H9 (cell line): ENCODE measurements around the gene EDARADD. TPM values are rescaled to one million over a fixed set of nuclear protein-coding genes. Genes with fewer than 3 reads are reported as not detected.

Experiments used
- DNase-seq: peaks from one replicate; pipeline ENCODE4 v3.0.0-alpha.2; 2017
- H2AFZ ChIP-seq: one replicate; pipeline ENCODE4 v1.6.1; 2013; ENCODE audit warnings: mild to moderate bottlenecking, low read length, control low read depth, moderate library complexity
- H2AK5ac ChIP-seq: 2 replicates; pipeline ENCODE4 v1.6.1; 2013; ENCODE audit warnings: low read length, control low read depth, mixed read lengths; ENCODE audit not compliant: insufficient read length
- H2BK120ac ChIP-seq: one replicate; pipeline ENCODE4 v1.6.1; 2013; ENCODE audit warnings: low read depth, mild to moderate bottlenecking, low read length, control low read depth, inconsistent platforms; ENCODE audit not compliant: poor library complexity, severe bottlenecking
- H2BK12ac ChIP-seq: 2 replicates; pipeline ENCODE4 v1.6.1; 2013; ENCODE audit warnings: low read length, control low read depth, mixed read lengths, low read depth; ENCODE audit not compliant: insufficient read length
- H2BK15ac ChIP-seq: 2 replicates; pipeline ENCODE4 v1.6.1; 2013; ENCODE audit warnings: low read depth, low read length, control low read depth
- H2BK20ac ChIP-seq: one replicate; pipeline ENCODE4 v1.6.1; 2013; ENCODE audit warnings: low read depth, mild to moderate bottlenecking, low read length, control low read depth, inconsistent platforms; ENCODE audit not compliant: poor library complexity, severe bottlenecking
- H2BK5ac ChIP-seq: 2 replicates; pipeline ENCODE4 v1.6.1; 2013; ENCODE audit warnings: low read length, control low read depth, mixed read lengths; ENCODE audit not compliant: insufficient read length
- H3K14ac ChIP-seq: 2 replicates; pipeline ENCODE4 v1.6.1; 2013; ENCODE audit warnings: low read length, control low read depth; ENCODE audit not compliant: insufficient read depth
- H3K18ac ChIP-seq: 2 replicates; pipeline ENCODE4 v1.6.1; 2013; ENCODE audit warnings: low read depth, mild to moderate bottlenecking, mixed read lengths, low read length, control low read depth; ENCODE audit not compliant: insufficient read length
- H3K23ac ChIP-seq: 2 replicates; pipeline ENCODE4 v1.6.1; 2013; ENCODE audit warnings: low read length, control low read depth, mixed read lengths, low read depth; ENCODE audit not compliant: insufficient read length
- H3K23me2 ChIP-seq: 2 replicates; pipeline ENCODE4 v1.6.1; 2013; ENCODE audit warnings: low read depth, mild to moderate bottlenecking, mixed read lengths, low read length, control low read depth; ENCODE audit not compliant: insufficient read length, poor library complexity, severe bottlenecking
- H3K27ac ChIP-seq: 2 replicates; pipeline ENCODE4 v1.5.1; 2013; ENCODE audit warnings: low read length, control low read depth, mixed read lengths, low read depth; ENCODE audit not compliant: insufficient read length
- H3K27me3 ChIP-seq: 2 replicates; pipeline ENCODE4 v1.6.1; 2013; ENCODE audit warnings: low read length, control low read depth, inconsistent platforms; ENCODE audit not compliant: insufficient read depth
- H3K4ac ChIP-seq: 2 replicates; pipeline ENCODE4 v1.6.1; 2013; ENCODE audit warnings: low read depth, mild to moderate bottlenecking, control low read depth, inconsistent platforms, low read length, moderate library complexity
- H3K4me1 ChIP-seq: 2 replicates; pipeline ENCODE4 v1.6.1; 2013; ENCODE audit warnings: low read length, control low read depth, inconsistent platforms; ENCODE audit not compliant: insufficient read depth
- H3K4me2 ChIP-seq: 2 replicates; pipeline ENCODE4 v1.6.1; 2013; ENCODE audit warnings: low read length, control low read depth, mixed read lengths; ENCODE audit not compliant: insufficient read length, insufficient read depth
- H3K56ac ChIP-seq: 2 replicates; pipeline ENCODE4 v1.6.1; 2013; ENCODE audit warnings: low read depth, mild to moderate bottlenecking, mixed read lengths, low read length, control low read depth; ENCODE audit not compliant: insufficient read length
- H3K79me1 ChIP-seq: 2 replicates; pipeline ENCODE4 v1.6.1; 2013; ENCODE audit warnings: low read depth, mild to moderate bottlenecking, moderate library complexity, low read length, control low read depth, inconsistent platforms; ENCODE audit not compliant: insufficient read depth, poor library complexity, severe bottlenecking
- H3K79me2 ChIP-seq: 2 replicates; pipeline ENCODE4 v1.6.1; 2013; ENCODE audit warnings: low read length, control low read depth, inconsistent platforms; ENCODE audit not compliant: insufficient read depth
- H3K9ac ChIP-seq: 2 replicates; pipeline ENCODE4 v1.6.1; 2013; ENCODE audit warnings: low read length, control low read depth, mixed read lengths; ENCODE audit not compliant: insufficient read length; ENCODE audit errors: extremely low read depth
- H3K9me3 ChIP-seq: one replicate; pipeline ENCODE4 v1.6.1; 2013; ENCODE audit warnings: low read depth, low read length, inconsistent platforms; ENCODE audit not compliant: control insufficient read depth
- H3T11ph ChIP-seq: one replicate; pipeline ENCODE4 v1.6.1; 2013; ENCODE audit warnings: mild to moderate bottlenecking, low read length, control low read depth, inconsistent platforms
- H4K20me1 ChIP-seq: one replicate; pipeline ENCODE4 v1.6.1; 2013; ENCODE audit not compliant: control insufficient read depth, insufficient read length, insufficient read depth
- H4K5ac ChIP-seq: 2 replicates; pipeline ENCODE4 v1.6.1; 2013; ENCODE audit warnings: low read depth, mild to moderate bottlenecking, mixed read lengths, low read length, control low read depth; ENCODE audit not compliant: insufficient read length
- H4K8ac ChIP-seq: replicated peaks from 2 replicates; pipeline ENCODE4 v1.6.1; 2013; ENCODE audit warnings: low read length, control low read depth, mixed read lengths, low read depth; ENCODE audit not compliant: insufficient read length
- H4K91ac ChIP-seq: 2 replicates; pipeline ENCODE4 v1.6.1; 2013; ENCODE audit warnings: low read depth, mild to moderate bottlenecking, moderate library complexity, mixed read lengths, low read length, control low read depth; ENCODE audit not compliant: insufficient read length
- H3K27ac Mint-ChIP-seq, 3 experiments: 2 replicates in 2 of 3; 3 replicates in 1 of 3; pipeline ENCODE4 v1.8.0; 2020 to 2021; ENCODE audit warnings: mixed read lengths in 3 of 3, mild to moderate bottlenecking in 1 of 3, moderate library complexity in 1 of 3
- H3K27me3 Mint-ChIP-seq: 2 replicates; pipeline ENCODE4 v1.8.0; 2021; ENCODE audit warnings: low read depth, mild to moderate bottlenecking, moderate library complexity, mixed read lengths
- H3K36me3 Mint-ChIP-seq, 3 experiments: 2 replicates in 2 of 3; 3 replicates in 1 of 3; pipeline ENCODE4 v1.8.0; 2020 to 2021; ENCODE audit warnings: low read depth in 3 of 3, mixed read lengths in 3 of 3; ENCODE audit not compliant: insufficient read depth in 1 of 3
- H3K4me1 Mint-ChIP-seq, 2 experiments: 2 replicates each; pipeline ENCODE4 v1.8.0; 2020; ENCODE audit warnings: mixed read lengths in 2 of 2
- H3K4me3 Mint-ChIP-seq, 2 experiments: 2 replicates in 1 of 2; 3 replicates in 1 of 2; pipeline ENCODE4 v1.8.0; 2020 to 2021; ENCODE audit warnings: mild to moderate bottlenecking in 2 of 2, mixed read lengths in 2 of 2, moderate library complexity in 1 of 2
- H3K9me3 Mint-ChIP-seq, 2 experiments: 2 replicates in 1 of 2; 3 replicates in 1 of 2; pipeline ENCODE4 v1.8.0; 2020; ENCODE audit warnings: mild to moderate bottlenecking in 2 of 2, mixed read lengths in 2 of 2, moderate library complexity in 1 of 2
- CTCF ChIP-seq: fragments of 200-600 bp; sonication (generic); conservative IDR thresholded peaks from 3 replicates; pipeline ENCODE4 v1.8.0; 2021; ENCODE audit warnings: antibody characterized with exemption, mild to moderate bottlenecking
- WGBS: extraction: QIAGEN DNeasy Blood & Tissue Kit; methylation state at CpG from one replicate; pipeline ENCODE4 v1.1.7; 2013; ENCODE audit warnings: missing lambda C conversion rate, low lambda C conversion rate, mixed read lengths; ENCODE audit not compliant: insufficient read length; ENCODE audit errors: extremely low coverage; 5-methylcytosine and 5-hydroxymethylcytosine counted together
- total RNA-seq: library from RNA; stranded (reverse); gene quantifications from 2 replicates; pipeline ENCODE4 v1.2.1, GENCODE V29; 2021

The EDARADD gene
- total RNA-seq, 1 experiment from 2014 or later = 3.8 TPM

GRCh38 chr1:236502579-236502971 lies 108.5 kb downstream of the EDARADD start:
- Mint-ChIP-seq H3K9me3 (no peaks in the 10 kb centered on the region), H3K4me3 (peak overlapping the region in 1 of 2 experiments; percentile 74; a peak in 2 of 5 replicates), H3K27ac (peak overlapping the region; percentile 97 to 99 (median 97); a peak in 5 of 7 replicates), H3K4me1 (peaks cover 18 to 23% of the 10 kb centered on the region in 2 experiments), H3K36me3 (no peaks in the 10 kb centered on the region), H3K27me3 (no peaks in the 10 kb centered on the region)
- peaks cover 4% of the 10 kb centered on the region for H3K23me2 ChIP-seq
- no peak for TF ChIP-seq CTCF
- H3K27me3 ChIP-seq = no peaks in the 10 kb centered on the region
- H4K5ac ChIP-seq = no peak overlapping the region
- no peak overlapping the region for H3K56ac ChIP-seq
- H3K4me2 ChIP-seq = no peak overlapping the region
- no peak overlapping the region for H3K18ac ChIP-seq
- no peak overlapping the region for H2BK5ac ChIP-seq
- no peak overlapping the region for H3K14ac ChIP-seq
- H3K79me2 ChIP-seq = no peaks in the 10 kb centered on the region
- H2BK120ac ChIP-seq = no peak overlapping the region
- H2BK20ac ChIP-seq = no peak overlapping the region
- H2AFZ ChIP-seq = no peak overlapping the region
- H3K27ac ChIP-seq = peak overlapping the region; percentile 86
- no peak overlapping the region for H3T11ph ChIP-seq
- DNase-seq = no peak
- H3K9me3 ChIP-seq = no peaks in the 10 kb centered on the region
- H3K4me1 ChIP-seq = no peaks in the 10 kb centered on the region
- no peaks in the 10 kb centered on the region for H4K20me1 ChIP-seq
- H2AK5ac ChIP-seq = no peak overlapping the region
- H3K4ac ChIP-seq = no peak overlapping the region
- H3K79me1 ChIP-seq = no peaks in the 10 kb centered on the region
- H2BK12ac ChIP-seq = peak overlapping the region; percentile 82
- H3K23ac ChIP-seq = no peak overlapping the region
- WGBS = no CpG with 5 or more reads among the region's 2 CpGs
- H4K91ac ChIP-seq = no peak overlapping the region
- H4K8ac ChIP-seq = no peak overlapping the region
- no peak overlapping the region for H3K9ac ChIP-seq
- H2BK15ac ChIP-seq = no peak overlapping the region; the same call in 1 of the 2 replicates
